OCI-LY7 (cell line): Measurements from ENCODE around the gene NDUFAF2.

ENCODE experiments used
- CTCF ChIP-seq: fragments of 200-600 bp; sonication (generic); conservative IDR thresholded peaks from 2 replicates; pipeline ENCODE4 v1.5.1; 2014; ENCODE audit warnings: mild to moderate bottlenecking, antibody characterized with exemption, low read length, moderate library complexity, mixed read lengths
- EZH2phosphoT487 ChIP-seq: fragments of 200-600 bp; sonication (generic); IDR thresholded peaks from 2 replicates; pipeline ENCODE4 v1.6.1; 2018; ENCODE audit warnings: low read depth, borderline replicate concordance, mild to moderate bottlenecking, mixed run types, antibody characterized with exemption, low read length, moderate library complexity, mixed read lengths

DNA sequence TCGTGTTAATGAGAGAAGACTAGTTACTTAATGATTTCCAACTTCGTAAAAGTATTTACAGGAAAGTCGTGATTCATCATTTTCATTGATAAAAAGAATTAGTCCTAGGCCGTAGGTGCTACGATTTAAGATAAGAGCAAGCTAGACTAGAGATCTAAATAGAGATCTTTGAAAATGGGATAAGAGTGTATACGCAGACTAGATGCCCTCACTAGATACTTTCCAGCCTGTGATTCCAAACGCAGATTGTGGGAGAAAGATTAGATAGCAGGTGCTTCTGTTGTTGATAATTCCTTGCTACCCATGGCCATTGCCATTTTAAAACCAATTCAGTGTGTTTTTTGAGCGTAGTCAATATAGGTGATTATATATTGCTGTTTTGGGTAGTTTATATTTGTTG, 223.9 kb downstream of the NDUFAF2 start:
- TF ChIP-seq CTCF (no peak), EZH2phosphoT487 (no peak)
